Measurements from ENCODE around the gene VPS35L.

VPS35L gene

DNA sequence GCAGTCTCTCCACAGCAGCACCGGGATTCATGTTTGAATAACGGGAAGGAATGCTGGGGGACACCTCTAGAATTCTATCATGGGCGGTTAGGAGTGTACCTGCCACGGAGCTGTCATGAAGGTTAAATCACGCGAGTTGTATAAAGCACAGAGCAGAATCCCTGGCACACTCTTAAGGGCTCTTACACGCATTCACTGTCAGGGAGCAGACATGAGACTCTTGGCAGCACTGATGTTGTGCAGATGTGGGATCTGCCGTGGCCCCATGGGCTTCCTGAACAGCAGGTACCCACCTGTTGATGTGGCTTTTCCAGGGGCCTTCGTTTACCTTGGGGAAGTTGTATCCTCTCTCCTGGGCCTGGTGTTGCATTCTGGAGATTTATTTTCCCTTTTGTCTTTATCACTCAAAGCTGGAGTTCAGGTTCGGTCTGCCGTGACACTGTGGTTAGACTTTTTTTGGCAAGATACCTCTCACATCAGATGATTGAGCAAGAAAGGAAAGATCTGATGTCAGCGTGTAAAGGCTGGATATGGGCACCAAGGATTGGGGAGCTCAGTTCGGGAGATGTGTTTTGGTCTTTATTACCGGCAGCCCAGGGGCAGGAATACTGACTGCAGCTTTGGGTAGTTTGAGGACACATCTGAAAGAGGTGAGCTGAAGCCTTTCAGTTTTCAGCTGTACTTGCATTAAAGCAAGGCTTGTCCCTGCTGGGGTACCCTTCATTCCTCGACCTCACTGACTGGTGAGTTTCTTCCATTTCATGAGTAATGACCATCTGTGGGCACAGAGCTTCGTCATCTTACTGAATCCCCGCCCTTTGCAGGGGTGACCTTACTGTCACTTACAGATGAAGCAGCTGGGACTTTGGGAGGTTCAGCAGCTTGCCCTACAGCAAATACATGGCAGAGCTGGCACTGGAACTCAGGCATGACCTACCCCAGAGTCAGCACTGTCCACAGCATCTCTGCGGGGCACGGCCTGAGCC lies 143.3 kb downstream of the VPS35L start:
- TF ChIP-seq, protein P1, sequence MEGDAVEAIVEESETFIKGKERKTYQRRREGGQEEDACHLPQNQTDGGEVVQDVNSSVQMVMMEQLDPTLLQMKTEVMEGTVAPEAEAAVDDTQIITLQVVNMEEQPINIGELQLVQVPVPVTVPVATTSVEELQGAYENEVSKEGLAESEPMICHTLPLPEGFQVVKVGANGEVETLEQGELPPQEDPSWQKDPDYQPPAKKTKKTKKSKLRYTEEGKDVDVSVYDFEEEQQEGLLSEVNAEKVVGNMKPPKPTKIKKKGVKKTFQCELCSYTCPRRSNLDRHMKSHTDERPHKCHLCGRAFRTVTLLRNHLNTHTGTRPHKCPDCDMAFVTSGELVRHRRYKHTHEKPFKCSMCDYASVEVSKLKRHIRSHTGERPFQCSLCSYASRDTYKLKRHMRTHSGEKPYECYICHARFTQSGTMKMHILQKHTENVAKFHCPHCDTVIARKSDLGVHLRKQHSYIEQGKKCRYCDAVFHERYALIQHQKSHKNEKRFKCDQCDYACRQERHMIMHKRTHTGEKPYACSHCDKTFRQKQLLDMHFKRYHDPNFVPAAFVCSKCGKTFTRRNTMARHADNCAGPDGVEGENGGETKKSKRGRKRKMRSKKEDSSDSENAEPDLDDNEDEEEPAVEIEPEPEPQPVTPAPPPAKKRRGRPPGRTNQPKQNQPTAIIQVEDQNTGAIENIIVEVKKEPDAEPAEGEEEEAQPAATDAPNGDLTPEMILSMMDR (IDR thresholded peaks at IDR 0.05; ENCODE audit: extremely low read depth, insufficient read depth, missing control alignments) = no peak
- in situ Hi-C loops (cut with MboI; ENCODE audit: low pct_unique_long_range_greater_than_20kb, low sequenced_read_pairs, unreplicated experiment) = no loop called here
- DNase-seq (ENCODE audit: low spot score) = no peak

DNA sequence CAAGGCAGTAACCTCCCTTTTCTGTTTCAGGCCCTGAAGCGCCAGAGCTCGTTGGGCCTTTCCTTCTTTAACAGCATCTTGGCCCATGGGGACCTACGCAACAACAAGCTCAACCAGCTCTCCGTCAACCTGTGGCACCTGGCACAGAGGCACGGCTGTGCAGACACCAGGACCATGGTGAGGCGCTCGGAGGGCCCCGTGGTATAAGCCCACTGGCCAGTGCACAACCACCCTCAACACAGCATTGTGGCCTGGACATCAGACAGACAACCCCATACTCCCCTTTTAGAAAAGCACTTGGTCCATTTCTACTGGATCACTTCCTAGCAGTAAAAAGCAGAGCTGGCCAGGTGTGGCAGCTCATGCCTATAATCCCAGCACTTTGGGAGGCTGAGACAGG lies 144.0 kb downstream of the VPS35L start:
- in situ Hi-C loops (cut with MboI; ENCODE audit: low pct_unique_long_range_greater_than_20kb, low sequenced_read_pairs, unreplicated experiment) = no loop called here
- no peak for DNase-seq (ENCODE audit: low spot score)
- TF ChIP-seq, protein P1 (IDR thresholded peaks at IDR 0.05; ENCODE audit: extremely low read depth, insufficient read depth, missing control alignments) = no peak

DNA sequence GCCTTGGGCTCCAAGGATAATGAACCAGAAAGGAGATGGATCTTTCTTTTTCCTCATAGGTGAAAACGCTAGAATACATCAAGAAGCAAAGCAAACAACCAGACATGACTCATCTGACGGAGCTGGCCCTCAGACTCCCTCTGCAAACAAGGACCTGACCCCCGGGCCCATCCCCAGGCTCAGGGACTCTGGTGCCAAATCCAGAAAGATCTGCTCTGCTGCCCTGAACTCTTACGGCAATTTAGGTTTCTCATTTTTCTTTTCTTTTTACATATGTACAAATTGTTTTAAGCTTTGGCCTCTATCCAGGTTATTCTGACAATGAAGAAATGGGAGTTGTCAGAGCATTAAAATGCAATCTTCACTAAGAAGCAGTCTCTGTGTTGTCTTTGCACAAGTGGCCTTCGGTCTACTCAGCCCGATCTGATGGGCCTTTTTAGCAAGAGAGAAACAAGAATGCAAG lies 144.8 kb downstream of the VPS35L start:
- DNase-seq (ENCODE audit: low spot score) = no peak
- TF ChIP-seq, protein P1 (IDR thresholded peaks at IDR 0.05; ENCODE audit: extremely low read depth, insufficient read depth, missing control alignments) = no peak
- in situ Hi-C loops (cut with MboI; ENCODE audit: low pct_unique_long_range_greater_than_20kb, low sequenced_read_pairs, unreplicated experiment) = no loop called here

DNA sequence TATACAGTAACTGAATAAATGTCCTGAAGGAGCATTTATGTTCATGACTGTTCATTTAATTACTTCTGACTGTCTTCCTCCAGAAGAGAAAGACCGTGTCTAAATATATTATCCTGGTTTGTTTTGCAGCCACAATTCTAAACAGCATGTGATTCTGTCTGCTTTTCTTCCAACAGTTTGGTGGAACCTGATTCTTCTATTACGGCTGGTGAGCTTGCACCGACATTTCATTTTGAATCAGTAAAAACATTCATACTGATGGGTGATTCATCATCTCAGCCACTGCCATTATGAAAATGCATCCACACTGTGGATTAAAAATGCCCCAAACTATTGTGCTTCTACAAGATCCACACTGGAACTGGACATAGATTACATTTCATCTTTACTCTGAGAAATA lies 145.6 kb downstream of the VPS35L start:
- DNase-seq (ENCODE audit: low spot score) = no peak
- in situ Hi-C loops (cut with MboI; ENCODE audit: low pct_unique_long_range_greater_than_20kb, low sequenced_read_pairs, unreplicated experiment) = no loop called here
- TF ChIP-seq, protein P1 (IDR thresholded peaks at IDR 0.05; ENCODE audit: extremely low read depth, insufficient read depth, missing control alignments) = no peak

DNA sequence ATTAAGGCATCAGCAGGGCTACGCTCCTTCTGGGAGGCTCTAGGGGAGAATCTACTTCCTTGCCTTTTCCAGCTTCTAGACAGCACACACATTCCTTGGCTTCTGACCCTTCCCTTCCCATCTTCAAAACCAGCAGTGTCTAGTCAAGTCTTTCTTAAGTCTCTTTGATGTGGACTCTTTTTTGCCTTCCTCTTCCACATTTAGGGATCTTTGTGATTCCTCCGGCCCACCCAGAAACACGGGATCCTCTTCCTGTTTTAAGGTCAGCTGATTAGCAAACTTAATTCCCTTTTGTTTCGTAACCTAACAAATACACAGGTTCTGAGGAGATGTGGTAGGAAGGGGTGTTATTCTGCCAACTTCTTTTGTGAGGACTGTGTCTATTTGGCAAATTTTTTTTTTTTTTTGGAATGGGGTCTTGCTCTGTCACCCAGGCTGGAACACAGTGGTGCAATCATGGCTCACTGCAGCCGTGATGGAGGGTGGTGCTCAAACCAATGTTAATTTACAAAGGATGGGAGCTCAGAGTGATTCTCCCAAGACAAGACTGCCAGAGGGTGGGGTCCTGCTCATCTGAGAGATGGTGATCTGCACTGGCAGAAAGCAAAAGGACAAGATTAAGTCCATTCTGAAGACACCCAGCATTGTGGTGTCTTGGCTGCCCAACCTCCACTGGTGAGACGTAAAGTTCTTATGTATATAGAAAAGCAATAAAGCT lies 147.8 kb downstream of the VPS35L start:
- in situ Hi-C loops (cut with MboI; ENCODE audit: low pct_unique_long_range_greater_than_20kb, low sequenced_read_pairs, unreplicated experiment) = no loop called here
- no peak for DNase-seq (ENCODE audit: low spot score)
- TF ChIP-seq, protein P1 (IDR thresholded peaks at IDR 0.05; ENCODE audit: extremely low read depth, insufficient read depth, missing control alignments) = no peak

DNA sequence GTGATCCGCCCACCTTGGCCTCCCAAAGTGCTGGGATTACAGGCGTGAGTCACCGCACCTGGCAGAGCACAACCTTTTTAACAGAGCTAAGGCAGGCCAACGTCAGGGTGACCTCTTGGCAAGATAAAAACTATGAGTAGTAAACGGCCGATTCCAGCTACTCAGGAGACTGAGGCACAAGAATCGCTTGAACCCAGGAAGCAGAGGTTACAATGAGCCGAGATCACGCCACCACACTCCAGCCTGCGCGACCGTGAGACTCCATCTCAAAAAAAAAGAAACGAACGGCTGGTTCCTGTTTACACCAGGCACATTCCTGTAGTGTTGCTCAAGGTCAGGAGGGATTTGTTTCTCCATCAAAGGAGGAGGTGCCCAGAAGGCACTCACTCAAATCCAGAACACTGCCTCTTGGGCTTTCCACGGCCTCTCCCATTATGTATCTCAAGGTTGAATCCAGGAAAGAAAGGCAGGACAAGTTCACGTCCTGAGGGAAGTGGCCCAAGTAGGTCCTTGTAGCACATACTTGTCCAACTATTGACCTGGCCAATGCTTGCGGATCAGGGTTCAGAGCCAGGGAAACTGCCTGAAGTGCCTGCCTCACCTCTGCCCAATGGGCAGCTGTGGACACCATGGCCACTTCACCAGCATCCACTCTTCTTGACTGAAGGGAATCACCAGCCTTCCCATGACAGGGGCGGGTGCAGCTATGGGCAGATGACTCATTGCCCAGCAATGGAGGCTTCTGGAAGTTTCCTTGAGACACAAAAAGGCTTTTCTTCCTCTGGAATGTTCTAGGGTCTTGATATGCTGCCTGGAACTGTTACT lies 149.0 kb downstream of the VPS35L start:
- TF ChIP-seq, protein P1 (IDR thresholded peaks at IDR 0.05; ENCODE audit: extremely low read depth, insufficient read depth, missing control alignments) = no peak
- no peak for DNase-seq (ENCODE audit: low spot score)
- in situ Hi-C loops (cut with MboI; ENCODE audit: low pct_unique_long_range_greater_than_20kb, low sequenced_read_pairs, unreplicated experiment) = no loop called here
